Tongue (tissue), 2 donors: ENCODE measurements around the gene DAB2IP. TPM values are rescaled to one million over a fixed set of nuclear protein-coding genes. Genes with fewer than 3 reads are reported as not detected.

ENCODE experiments used
- DNase-seq: peaks from one replicate; pipeline ENCODE4 v3.0.0-alpha.2; 2015
- total RNA-seq: library from RNA; depleted of rRNA; stranded (reverse); fragments of >200 nt; gene quantifications from one replicate; pipeline ENCODE4 v1.2.3, GENCODE V29; 2014

Gene DAB2IP
- total RNA-seq, 1 donor from 2014 or later, result 41.9 TPM

GRCh38 chr9:121703014-121703734 is 51.7 kb downstream of the DAB2IP start:
- no peak for DNase-seq

- no peak for DNase-seq
Measured at GRCh38 chr9:121704281-121704680, 52.8 kb downstream of the DAB2IP start.

GRCh38 chr9:121706149-121706750 is 54.8 kb downstream of the DAB2IP start:
- DNase-seq, result no peak

GRCh38 chr9:121707477-121708424 is 56.3 kb downstream of the DAB2IP start:
- DNase-seq, result no peak

GRCh38 chr9:121708768-121709488 is 57.5 kb downstream of the DAB2IP start:
- DNase-seq, result no peak

GRCh38 chr9:121709798-121710197 is 58.4 kb downstream of the DAB2IP start:
- peak; percentile 73 for DNase-seq

GRCh38 chr9:121711281-121711680 is 59.8 kb downstream of the DAB2IP start:
- no peak for DNase-seq

- DNase-seq, result no peak
Measured at GRCh38 chr9:121711797-121712196, 60.4 kb downstream of the DAB2IP start.

GRCh38 chr9:121713400-121714070 is 62.1 kb downstream of the DAB2IP start:
- DNase-seq, result no peak

- no peak for DNase-seq
Measured at GRCh38 chr9:121714075-121714705, 62.8 kb downstream of the DAB2IP start.

GRCh38 chr9:121714873-121715272 is 63.4 kb downstream of the DAB2IP start:
- no peak for DNase-seq

GRCh38 chr9:121717141-121717991 is 65.9 kb downstream of the DAB2IP start:
- no peak for DNase-seq

GRCh38 chr9:121718084-121718483 is 66.7 kb downstream of the DAB2IP start:
- DNase-seq, result peak; percentile 83

- no peak for DNase-seq
Measured at GRCh38 chr9:121718501-121718900, 67.1 kb downstream of the DAB2IP start.

- no peak for DNase-seq
Measured at GRCh38 chr9:121720311-121721057, 69.0 kb downstream of the DAB2IP start.

- DNase-seq, result no peak
Measured at GRCh38 chr9:121721058-121721350, 69.6 kb downstream of the DAB2IP start.

GRCh38 chr9:121721770-121722169 is 70.3 kb downstream of the DAB2IP start:
- DNase-seq, result peak; percentile 80

GRCh38 chr9:121725008-121725775 is 73.8 kb downstream of the DAB2IP start:
- peak; percentile 96 for DNase-seq
